K562 (cell line): ENCODE data around the gene CCNL2. TPM values are rescaled to one million over a fixed set of nuclear protein-coding genes. Genes with fewer than 3 reads are reported as not detected.

Experiments
- CHCHD3 ChIP-seq: fragments of 250-450 bp; sonication (Bioruptor Pico); IDR thresholded peaks from 2 replicates; pipeline ENCODE4 v2.1.2; 2022; ENCODE audit warnings: mild to moderate bottlenecking
- MCM7 ChIP-seq, 2 experiments: fragments of 450-650 bp; IDR thresholded peaks; 2 replicates each; pipeline ENCODE4 v1.6.1; 2016 to 2018
- MTA1 ChIP-seq: fragments of 450-650 bp; IDR thresholded peaks from 2 replicates; pipeline ENCODE4 v1.6.1; 2017; ENCODE audit warnings: borderline replicate concordance
- NCOA6 ChIP-seq: fragments of 450-650 bp; IDR thresholded peaks from 2 replicates; pipeline ENCODE4 v1.6.1; 2017; ENCODE audit warnings: mild to moderate bottlenecking
- POLR2A ChIP-seq: fragments of 450-650 bp; conservative IDR thresholded peaks from 2 replicates; pipeline ENCODE4 v1.6.1; 2016
- PURB ChIP-seq: sonication (generic); formaldehyde crosslinking; IDR thresholded peaks from 2 replicates; pipeline ENCODE4 v1.9.0; 2021; ENCODE audit warnings: low read depth, mild to moderate bottlenecking, missing genetic modification reagents
- RBBP5 ChIP-seq: fragments of 200-600 bp; sonication (generic); IDR thresholded peaks from 2 replicates; pipeline ENCODE4 v1.6.1; 2012; ENCODE audit warnings: borderline replicate concordance, mild to moderate bottlenecking, low read length, control low read depth, inconsistent platforms; ENCODE audit not compliant: insufficient read depth, poor library complexity, severe bottlenecking
- SMARCA5 ChIP-seq: fragments of 450-650 bp; IDR thresholded peaks from 2 replicates; pipeline ENCODE4 v1.6.1; 2016
- SMARCE1 ChIP-seq: fragments of 450-650 bp; IDR thresholded peaks from 2 replicates; pipeline ENCODE4 v1.7.1; 2016; ENCODE audit warnings: mild to moderate bottlenecking
- SREBF2 ChIP-seq: sonication (generic); formaldehyde crosslinking; IDR thresholded peaks from 2 replicates; pipeline ENCODE4 v1.4.0; 2020; ENCODE audit warnings: mild to moderate bottlenecking, missing genetic modification reagents
- TARDBP ChIP-seq: fragments of 450-650 bp; IDR thresholded peaks from 2 replicates; pipeline ENCODE4 v1.6.1; 2016
- TEAD1 ChIP-seq, 2 experiments: fragments of 450-650 bp in 1 of 2; sonication (generic) in 1 of 2; formaldehyde crosslinking; IDR thresholded peaks; 2 replicates each; pipeline versions ENCODE4 v1.4.0 to v1.8.0; 2020 to 2022; ENCODE audit warnings: mild to moderate bottlenecking in 2 of 2, missing genetic modification reagents in 1 of 2
- XRCC3 ChIP-seq: fragments of 450-650 bp; IDR thresholded peaks from 2 replicates; pipeline ENCODE4 v1.6.1; 2017; ENCODE audit warnings: mild to moderate bottlenecking, moderate library complexity
- ZBTB26 ChIP-seq: fragments of 450-650 bp; formaldehyde crosslinking; IDR thresholded peaks from 2 replicates; pipeline ENCODE4 v1.4.0; 2022; ENCODE audit warnings: missing genetic modification characterization
- ZNF274 ChIP-seq: IDR thresholded peaks from 2 replicates; pipeline ENCODE4 v1.6.1; 2011; ENCODE audit warnings: low read depth, mild to moderate bottlenecking, low read length, moderate library complexity, borderline replicate concordance
- ZNF57 ChIP-seq: fragments of 450-650 bp; formaldehyde crosslinking; IDR thresholded peaks from 2 replicates; pipeline ENCODE4 v1.4.0; 2020; ENCODE audit warnings: mild to moderate bottlenecking, moderate library complexity
- ZNF668 ChIP-seq: fragments of 250-450 bp; sonication (Bioruptor Pico); IDR thresholded peaks from 2 replicates; pipeline ENCODE4 v1.8.0; 2022; ENCODE audit warnings: mild to moderate bottlenecking, inconsistent platforms
- ZNF740 ChIP-seq, 3 experiments: fragments of 200-800 bp in 1 of 3; sonication (Bioruptor generic) in 1 of 3; sonication (generic) in 1 of 3; formaldehyde crosslinking in 1 of 3; IDR thresholded peaks; 2 replicates each; pipeline versions ENCODE4 v1.6.1 to v1.8.0; 2016 to 2022; ENCODE audit warnings: mild to moderate bottlenecking in 2 of 3, missing compliant biosample characterization in 2 of 3, missing genetic modification characterization in 2 of 3, missing genetic modification reagents in 1 of 3
- polyA plus RNA-seq, 8 experiments: library from polyadenylated mRNA; depleted of rRNA in 4 of 8; stranded (reverse) in 5 of 8; unstranded in 3 of 8; fragments of >200 nt; fragmentation: Nextera tagmentation in 2 of 8; fragmentation: Illumina TruSeq in 1 of 8; extraction: Ambion mirVana in 2 of 8; extraction: Trizol in 1 of 8; gene quantifications; 2 replicates each; pipeline versions ENCODE4 v1.2.1 to v1.2.3, GENCODE V29; 2011 to 2014; ENCODE audit warnings: inconsistent platforms in 1 of 8, missing spikeins in 1 of 8
- total RNA-seq, 7 experiments: library from RNA; depleted of rRNA in 6 of 7; stranded (reverse); fragments of >200 nt in 6 of 7; fragmentation: Illumina TruSeq in 2 of 7; extraction: Trizol in 2 of 7; gene quantifications; 2 replicates each; pipeline versions ENCODE4 v1.2.1 to v1.2.3, GENCODE V29; 2011 to 2021; ENCODE audit warnings: low replicate concordance in 1 of 7
- TF ChIP-seq, protein P1 (sequence below): sonication (generic); formaldehyde crosslinking; IDR thresholded peaks from 2 replicates; pipeline ENCODE4 v1.8.0; 2023; ENCODE audit warnings: mild to moderate bottlenecking, missing genetic modification reagents
- TF ChIP-seq, protein P2 (sequence below): fragments of 450-650 bp; formaldehyde crosslinking; IDR thresholded peaks from 2 replicates; pipeline ENCODE4 v1.4.0; 2020; ENCODE audit warnings: mild to moderate bottlenecking, moderate library complexity
- TF ChIP-seq, protein P3 (sequence below): fragments of 250-450 bp; sonication (Bioruptor Pico); IDR thresholded peaks from 2 replicates; pipeline ENCODE4 v1.4.0; 2020; ENCODE audit warnings: mild to moderate bottlenecking, moderate library complexity

CCNL2 gene
- total and polyA plus RNA-seq, 9 of the 15 experiments (the other 6 are each of a cell fraction or from before 2014, with no cell fraction given), result 2.8 to 287 (median 94.5) TPM

GRCh38 chr1:1399187-1399871 lies at the start of gene CCNL2 (continued):
- TF ChIP-seq ZNF740 (CRISPR knock-in tag; IDR thresholded peaks at IDR 0.05) (no peak), ZNF740 (tag; IDR thresholded peaks at IDR 0.05) (no peak), MTA1 (peak; percentile 92), POLR2A (peak; percentile 92), TARDBP (0 out of 2 replicates have a peak, but pooled peaks have one; percentile 17), CHCHD3 (CRISPR knock-in tag) (no peak), PURB (CRISPR knock-in tag) (no peak), ZNF274 (no peak; the same call in 1 of the 2 replicates), TEAD1 (CRISPR knock-in tag; IDR thresholded peaks at IDR 0.05) (no peak; a peak in 1 of 4 replicates), NCOA6 (no peak), ZNF57 (CRISPR knock-in tag) (no peak), RBBP5 (peak; percentile 85), MCM7 (IDR thresholded peaks at IDR 0.05) (no peak), ZBTB26 (no peak), XRCC3 (no peak), SMARCE1 (no peak), ZNF668 (CRISPR knock-in tag) (no peak), SMARCA5 (no peak), SREBF2 (CRISPR knock-in tag) (peak; percentile 93; the same call in 1 of the 2 replicates)
- TF ChIP-seq, protein P1, sequence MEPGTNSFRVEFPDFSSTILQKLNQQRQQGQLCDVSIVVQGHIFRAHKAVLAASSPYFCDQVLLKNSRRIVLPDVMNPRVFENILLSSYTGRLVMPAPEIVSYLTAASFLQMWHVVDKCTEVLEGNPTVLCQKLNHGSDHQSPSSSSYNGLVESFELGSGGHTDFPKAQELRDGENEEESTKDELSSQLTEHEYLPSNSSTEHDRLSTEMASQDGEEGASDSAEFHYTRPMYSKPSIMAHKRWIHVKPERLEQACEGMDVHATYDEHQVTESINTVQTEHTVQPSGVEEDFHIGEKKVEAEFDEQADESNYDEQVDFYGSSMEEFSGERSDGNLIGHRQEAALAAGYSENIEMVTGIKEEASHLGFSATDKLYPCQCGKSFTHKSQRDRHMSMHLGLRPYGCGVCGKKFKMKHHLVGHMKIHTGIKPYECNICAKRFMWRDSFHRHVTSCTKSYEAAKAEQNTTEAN (CRISPR knock-in tag), result peak; percentile 58; the same call in 1 of the 2 replicates
- TF ChIP-seq, protein P2, sequence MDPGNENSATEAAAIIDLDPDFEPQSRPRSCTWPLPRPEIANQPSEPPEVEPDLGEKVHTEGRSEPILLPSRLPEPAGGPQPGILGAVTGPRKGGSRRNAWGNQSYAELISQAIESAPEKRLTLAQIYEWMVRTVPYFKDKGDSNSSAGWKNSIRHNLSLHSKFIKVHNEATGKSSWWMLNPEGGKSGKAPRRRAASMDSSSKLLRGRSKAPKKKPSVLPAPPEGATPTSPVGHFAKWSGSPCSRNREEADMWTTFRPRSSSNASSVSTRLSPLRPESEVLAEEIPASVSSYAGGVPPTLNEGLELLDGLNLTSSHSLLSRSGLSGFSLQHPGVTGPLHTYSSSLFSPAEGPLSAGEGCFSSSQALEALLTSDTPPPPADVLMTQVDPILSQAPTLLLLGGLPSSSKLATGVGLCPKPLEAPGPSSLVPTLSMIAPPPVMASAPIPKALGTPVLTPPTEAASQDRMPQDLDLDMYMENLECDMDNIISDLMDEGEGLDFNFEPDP (CRISPR knock-in tag), result no peak
- TF ChIP-seq, protein P3, sequence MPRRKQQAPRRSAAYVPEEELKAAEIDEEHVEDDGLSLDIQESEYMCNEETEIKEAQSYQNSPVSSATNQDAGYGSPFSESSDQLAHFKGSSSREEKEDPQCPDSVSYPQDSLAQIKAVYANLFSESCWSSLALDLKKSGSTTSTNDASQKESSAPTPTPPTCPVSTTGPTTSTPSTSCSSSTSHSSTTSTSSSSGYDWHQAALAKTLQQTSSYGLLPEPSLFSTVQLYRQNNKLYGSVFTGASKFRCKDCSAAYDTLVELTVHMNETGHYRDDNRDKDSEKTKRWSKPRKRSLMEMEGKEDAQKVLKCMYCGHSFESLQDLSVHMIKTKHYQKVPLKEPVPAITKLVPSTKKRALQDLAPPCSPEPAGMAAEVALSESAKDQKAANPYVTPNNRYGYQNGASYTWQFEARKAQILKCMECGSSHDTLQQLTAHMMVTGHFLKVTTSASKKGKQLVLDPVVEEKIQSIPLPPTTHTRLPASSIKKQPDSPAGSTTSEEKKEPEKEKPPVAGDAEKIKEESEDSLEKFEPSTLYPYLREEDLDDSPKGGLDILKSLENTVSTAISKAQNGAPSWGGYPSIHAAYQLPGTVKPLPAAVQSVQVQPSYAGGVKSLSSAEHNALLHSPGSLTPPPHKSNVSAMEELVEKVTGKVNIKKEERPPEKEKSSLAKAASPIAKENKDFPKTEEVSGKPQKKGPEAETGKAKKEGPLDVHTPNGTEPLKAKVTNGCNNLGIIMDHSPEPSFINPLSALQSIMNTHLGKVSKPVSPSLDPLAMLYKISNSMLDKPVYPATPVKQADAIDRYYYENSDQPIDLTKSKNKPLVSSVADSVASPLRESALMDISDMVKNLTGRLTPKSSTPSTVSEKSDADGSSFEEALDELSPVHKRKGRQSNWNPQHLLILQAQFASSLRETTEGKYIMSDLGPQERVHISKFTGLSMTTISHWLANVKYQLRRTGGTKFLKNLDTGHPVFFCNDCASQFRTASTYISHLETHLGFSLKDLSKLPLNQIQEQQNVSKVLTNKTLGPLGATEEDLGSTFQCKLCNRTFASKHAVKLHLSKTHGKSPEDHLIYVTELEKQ (CRISPR knock-in tag), result no peak
